ENCODE results near the gene BAZ2B. TPM values are rescaled to one million over a fixed set of nuclear protein-coding genes. Genes with fewer than 3 reads are reported as not detected.

Gene BAZ2B
- total and polyA plus RNA-seq, 9 of the 15 experiments (the other 6 are each of a cell fraction or from before 2014, with no cell fraction given): 7.5 to 38.6 (median 19.8) TPM

DNA sequence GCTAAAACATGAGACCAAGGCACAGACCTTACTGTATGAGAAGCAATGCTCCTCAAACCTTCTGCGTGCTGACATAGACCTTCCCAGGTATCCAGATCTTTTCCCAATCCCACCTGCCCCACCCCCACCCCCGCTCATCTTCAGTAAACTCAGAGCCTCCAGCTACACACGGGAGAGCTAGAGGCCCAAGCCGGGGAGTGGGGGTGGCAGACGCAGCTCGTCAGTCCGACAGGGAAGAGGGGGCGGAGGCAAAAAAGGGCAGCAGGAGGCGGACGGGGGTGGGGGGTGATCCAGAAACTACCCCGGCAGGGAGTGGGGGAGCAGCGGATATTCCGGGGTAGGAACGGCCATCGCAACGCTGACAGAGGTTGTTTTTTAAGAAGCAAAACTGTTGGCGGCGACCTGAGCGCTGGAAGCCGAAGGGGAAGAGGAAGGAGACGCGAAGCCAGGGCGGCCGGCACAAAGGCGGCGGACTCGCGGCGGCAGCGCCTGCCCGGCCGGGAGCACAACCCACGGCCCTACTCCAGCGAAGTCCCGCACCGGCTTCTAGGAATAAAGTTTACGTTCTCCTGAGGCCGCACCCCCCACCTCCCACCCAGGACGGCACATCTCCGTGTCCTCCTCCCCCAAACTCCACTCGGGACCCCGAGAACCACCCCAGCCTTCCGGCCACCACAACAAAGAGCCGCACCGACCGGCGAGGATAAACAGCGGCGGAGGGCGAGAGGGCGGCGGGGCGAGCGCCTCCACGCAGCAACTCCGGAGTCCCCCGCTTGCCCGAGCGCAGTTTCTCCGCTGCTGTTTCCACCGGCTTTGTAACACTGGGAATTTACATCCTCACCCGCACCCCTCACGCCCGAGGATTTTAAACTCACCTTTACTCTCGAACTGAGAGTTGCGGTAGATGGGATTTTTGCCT, 722 bp downstream of the BAZ2B start (continued):
- peak in 2 of 3 experiments; percentile 55 to 71 for TF ChIP-seq YY1 (IDR thresholded peaks at IDR 0.05; ENCODE audit: borderline replicate concordance in 1 of 3, control insufficient read depth in 1 of 3, extremely low read depth in 1 of 3, insufficient read depth in 3 of 3, insufficient read length in 1 of 3, insufficient replicate concordance in 2 of 3, low read depth in 1 of 3, low read length in 2 of 3)
- TF ChIP-seq RUNX1 (IDR thresholded peaks at IDR 0.05; ENCODE audit: low read depth): no peak
- peak in 1 of 2 experiments; percentile 42; a peak in 1 of 4 replicates for TF ChIP-seq RCOR1 (IDR thresholded peaks at IDR 0.05; ENCODE audit: borderline replicate concordance in 1 of 2, low read depth in 2 of 2, low read length in 2 of 2)
- TF ChIP-seq CREBBP (IDR thresholded peaks at IDR 0.05; ENCODE audit: low read depth, low read length): no peak
- TF ChIP-seq ZNF197 (CRISPR knock-in tag; IDR thresholded peaks at IDR 0.05; ENCODE audit: low read depth): no peak
- TF ChIP-seq, protein P1, sequence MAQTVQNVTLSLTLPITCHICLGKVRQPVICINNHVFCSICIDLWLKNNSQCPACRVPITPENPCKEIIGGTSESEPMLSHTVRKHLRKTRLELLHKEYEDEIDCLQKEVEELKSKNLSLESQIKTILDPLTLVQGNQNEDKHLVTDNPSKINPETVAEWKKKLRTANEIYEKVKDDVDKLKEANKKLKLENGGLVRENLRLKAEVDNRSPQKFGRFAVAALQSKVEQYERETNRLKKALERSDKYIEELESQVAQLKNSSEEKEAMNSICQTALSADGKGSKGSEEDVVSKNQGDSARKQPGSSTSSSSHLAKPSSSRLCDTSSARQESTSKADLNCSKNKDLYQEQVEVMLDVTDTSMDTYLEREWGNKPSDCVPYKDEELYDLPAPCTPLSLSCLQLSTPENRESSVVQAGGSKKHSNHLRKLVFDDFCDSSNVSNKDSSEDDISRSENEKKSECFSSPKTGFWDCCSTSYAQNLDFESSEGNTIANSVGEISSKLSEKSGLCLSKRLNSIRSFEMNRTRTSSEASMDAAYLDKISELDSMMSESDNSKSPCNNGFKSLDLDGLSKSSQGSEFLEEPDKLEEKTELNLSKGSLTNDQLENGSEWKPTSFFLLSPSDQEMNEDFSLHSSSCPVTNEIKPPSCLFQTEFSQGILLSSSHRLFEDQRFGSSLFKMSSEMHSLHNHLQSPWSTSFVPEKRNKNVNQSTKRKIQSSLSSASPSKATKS (CRISPR knock-in tag; IDR thresholded peaks at IDR 0.05): no peak
- TF ChIP-seq DNMT1 (IDR thresholded peaks at IDR 0.05): no peak
- TF ChIP-seq, protein P2, sequence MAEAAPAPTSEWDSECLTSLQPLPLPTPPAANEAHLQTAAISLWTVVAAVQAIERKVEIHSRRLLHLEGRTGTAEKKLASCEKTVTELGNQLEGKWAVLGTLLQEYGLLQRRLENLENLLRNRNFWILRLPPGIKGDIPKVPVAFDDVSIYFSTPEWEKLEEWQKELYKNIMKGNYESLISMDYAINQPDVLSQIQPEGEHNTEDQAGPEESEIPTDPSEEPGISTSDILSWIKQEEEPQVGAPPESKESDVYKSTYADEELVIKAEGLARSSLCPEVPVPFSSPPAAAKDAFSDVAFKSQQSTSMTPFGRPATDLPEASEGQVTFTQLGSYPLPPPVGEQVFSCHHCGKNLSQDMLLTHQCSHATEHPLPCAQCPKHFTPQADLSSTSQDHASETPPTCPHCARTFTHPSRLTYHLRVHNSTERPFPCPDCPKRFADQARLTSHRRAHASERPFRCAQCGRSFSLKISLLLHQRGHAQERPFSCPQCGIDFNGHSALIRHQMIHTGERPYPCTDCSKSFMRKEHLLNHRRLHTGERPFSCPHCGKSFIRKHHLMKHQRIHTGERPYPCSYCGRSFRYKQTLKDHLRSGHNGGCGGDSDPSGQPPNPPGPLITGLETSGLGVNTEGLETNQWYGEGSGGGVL (CRISPR knock-in tag; IDR thresholded peaks at IDR 0.05): no peak
- TF ChIP-seq RBBP5 (IDR thresholded peaks at IDR 0.05; ENCODE audit: borderline replicate concordance, insufficient read depth, low read length, poor library complexity, severe bottlenecking): peak; percentile 75
- peak; percentile 70 for TF ChIP-seq RBM22 (IDR thresholded peaks at IDR 0.05; ENCODE audit: low read depth, low read length, poor library complexity, severe bottlenecking)
- TF ChIP-seq TAF9B (IDR thresholded peaks at IDR 0.05; ENCODE audit: partially characterized antibody): peak; percentile 51
- TF ChIP-seq HEY1 (CRISPR knock-in tag; IDR thresholded peaks at IDR 0.05; ENCODE audit: borderline replicate concordance): no peak
- TF ChIP-seq KLF16 (IDR thresholded peaks at IDR 0.05): no peak
- no peak for TF ChIP-seq XRCC4 (IDR thresholded peaks at IDR 0.05; ENCODE audit: extremely low read depth, insufficient read depth, insufficient read length)
- peak in 1 of 2 experiments; percentile 36; a peak in 1 of 4 replicates for TF ChIP-seq ETV6 (IDR thresholded peaks at IDR 0.05; ENCODE audit: borderline replicate concordance in 1 of 2, low read depth in 2 of 2, low read length in 1 of 2)
- no peak for TF ChIP-seq ETV6 (CRISPR knock-in tag; IDR thresholded peaks at IDR 0.05; ENCODE audit: borderline replicate concordance)
- TF ChIP-seq ZNF212 (CRISPR knock-in tag; IDR thresholded peaks at IDR 0.05): no peak
- TF ChIP-seq, protein P3, sequence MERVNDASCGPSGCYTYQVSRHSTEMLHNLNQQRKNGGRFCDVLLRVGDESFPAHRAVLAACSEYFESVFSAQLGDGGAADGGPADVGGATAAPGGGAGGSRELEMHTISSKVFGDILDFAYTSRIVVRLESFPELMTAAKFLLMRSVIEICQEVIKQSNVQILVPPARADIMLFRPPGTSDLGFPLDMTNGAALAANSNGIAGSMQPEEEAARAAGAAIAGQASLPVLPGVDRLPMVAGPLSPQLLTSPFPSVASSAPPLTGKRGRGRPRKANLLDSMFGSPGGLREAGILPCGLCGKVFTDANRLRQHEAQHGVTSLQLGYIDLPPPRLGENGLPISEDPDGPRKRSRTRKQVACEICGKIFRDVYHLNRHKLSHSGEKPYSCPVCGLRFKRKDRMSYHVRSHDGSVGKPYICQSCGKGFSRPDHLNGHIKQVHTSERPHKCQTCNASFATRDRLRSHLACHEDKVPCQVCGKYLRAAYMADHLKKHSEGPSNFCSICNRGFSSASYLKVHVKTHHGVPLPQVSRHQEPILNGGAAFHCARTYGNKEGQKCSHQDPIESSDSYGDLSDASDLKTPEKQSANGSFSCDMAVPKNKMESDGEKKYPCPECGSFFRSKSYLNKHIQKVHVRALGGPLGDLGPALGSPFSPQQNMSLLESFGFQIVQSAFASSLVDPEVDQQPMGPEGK (CRISPR knock-in tag; IDR thresholded peaks at IDR 0.05; ENCODE audit: borderline replicate concordance): no peak
- TF ChIP-seq NELFE (IDR thresholded peaks at IDR 0.05; ENCODE audit: insufficient read depth, insufficient read length): no peak
- 0 out of 2 replicates have a peak, but pooled peaks have one; percentile 20 for TF ChIP-seq MXI1 (IDR thresholded peaks at IDR 0.05; ENCODE audit: low read depth, low read length)

Measured in K562 (cell line).